Hindlimb muscle (tissue), 1 donor: Measurements from ENCODE around the gene TNK1. TPM values are rescaled to one million over a fixed set of nuclear protein-coding genes. Genes with fewer than 3 reads are reported as not detected.
"Not testable (repeated sequence)": the region's sequence is repeated elsewhere in the genome, so short reads cannot be mapped to it uniquely, and the experiment has no call there.

ENCODE experiments used
- DNase-seq: peaks from one replicate; pipeline ENCODE4 v3.0.0-alpha.2; 2013
- polyA plus RNA-seq: library from polyadenylated mRNA; unstranded; fragments of 120-200 nt; gene quantifications from one replicate; pipeline ENCODE4 v1.2.1, GENCODE V29; 2013; ENCODE audit not compliant: insufficient read length

The TNK1 gene
- 0.66 TPM for polyA plus RNA-seq

GRCh38 chr17:7380855-7381683 is at the start of gene TNK1:
Gene TNK1, plus strand, starts transcription at chr17:7381089. Its CDS starts 1,838 bp downstream, at chr17:7382927.
- DNase-seq: no peak

- DNase-seq: no peak
Measured at GRCh38 chr17:7332111-7332510, 48.8 kb upstream of the TNK1 start.

GRCh38 chr17:7332600-7333069 is 48.3 kb upstream of the TNK1 start:
- not testable (repeated sequence) for DNase-seq

GRCh38 chr17:7334938-7335538 is 45.9 kb upstream of the TNK1 start:
- DNase-seq: no peak

- not testable (repeated sequence) for DNase-seq
Measured at GRCh38 chr17:7335765-7336164, 45.1 kb upstream of the TNK1 start.

- no peak for DNase-seq
Measured at GRCh38 chr17:7336240-7337175, 44.4 kb upstream of the TNK1 start, which contains the start of gene ACAP1. Gene ACAP1, plus strand, starts transcription at chr17:7336529. Its CDS starts 206 bp downstream, at chr17:7336735.

- DNase-seq: not testable (repeated sequence)
Measured at GRCh38 chr17:7337600-7337999, 43.3 kb upstream of the TNK1 start.

- DNase-seq: no peak
Measured at GRCh38 chr17:7340179-7340578, 40.7 kb upstream of the TNK1 start.

GRCh38 chr17:7341842-7342241 is 39.0 kb upstream of the TNK1 start:
- no peak for DNase-seq

GRCh38 chr17:7343250-7343649 is 37.6 kb upstream of the TNK1 start:
- no peak for DNase-seq

- no peak for DNase-seq
Measured at GRCh38 chr17:7346761-7347614, 33.9 kb upstream of the TNK1 start.

GRCh38 chr17:7347630-7348477 is 33.0 kb upstream of the TNK1 start:
- no peak for DNase-seq

GRCh38 chr17:7348478-7349242 is 32.2 kb upstream of the TNK1 start:
- DNase-seq: no peak

GRCh38 chr17:7351665-7352502 is 29.0 kb upstream of the TNK1 start, which contains the start of gene KCTD11:
Gene KCTD11, plus strand, starts transcription at chr17:7352162.
- DNase-seq: peak; percentile 79

- no peak for DNase-seq
Measured at GRCh38 chr17:7352503-7352889, 28.4 kb upstream of the TNK1 start.

- no peak for DNase-seq
Measured at GRCh38 chr17:7352910-7353635, 27.8 kb upstream of the TNK1 start.

GRCh38 chr17:7354262-7354843 is 26.5 kb upstream of the TNK1 start:
- DNase-seq: no peak

GRCh38 chr17:7355053-7355452 is 25.8 kb upstream of the TNK1 start, which contains the start of gene TMEM95:
Gene TMEM95, plus strand, starts transcription at chr17:7355156. Its CDS starts 49 bp downstream, at chr17:7355205.
- no peak for DNase-seq
